Esophagus (tissue), 2 donors: ENCODE results near the gene VEPH1. TPM values are rescaled to one million over a fixed set of nuclear protein-coding genes. Genes with fewer than 3 reads are reported as not detected.

Source experiments
- H3K27ac ChIP-seq, 2 donors: one replicate each; pipeline ENCODE4 v1.5.1; 2013; ENCODE audit warnings: low read depth in 2 of 2, mild to moderate bottlenecking in 2 of 2, inconsistent platforms in 1 of 2, low read length in 1 of 2, moderate library complexity in 1 of 2
- H3K27me3 ChIP-seq, 2 donors: one replicate each; pipeline ENCODE4 v1.6.1; 2013; ENCODE audit warnings: low read length in 2 of 2, control low read depth in 1 of 2, mild to moderate bottlenecking in 1 of 2; ENCODE audit not compliant: insufficient read depth in 2 of 2, control insufficient read depth in 1 of 2
- H3K36me3 ChIP-seq, 2 donors: one replicate each; pipeline ENCODE4 v1.6.1; 2013; ENCODE audit warnings: low read length in 1 of 2; ENCODE audit not compliant: control insufficient read depth in 2 of 2, insufficient read depth in 2 of 2
- H3K4me1 ChIP-seq, 2 donors: one replicate each; pipeline ENCODE4 v1.6.1; 2013; ENCODE audit warnings: low read length in 1 of 2; ENCODE audit not compliant: control insufficient read depth in 2 of 2, insufficient read depth in 2 of 2
- H3K4me3 ChIP-seq, 2 donors: one replicate each; pipeline ENCODE4 v1.5.1; 2013; ENCODE audit warnings: low read length in 2 of 2, mild to moderate bottlenecking in 2 of 2, low read depth in 1 of 2, moderate library complexity in 1 of 2
- H3K9me3 ChIP-seq, 2 donors: one replicate each; pipeline ENCODE4 v1.6.1; 2013; ENCODE audit warnings: mild to moderate bottlenecking in 2 of 2, low read depth in 1 of 2, low read length in 1 of 2, moderate library complexity in 1 of 2; ENCODE audit not compliant: control insufficient read depth in 2 of 2, insufficient read depth in 1 of 2
- WGBS, 2 donors: extraction: QIAGEN DNeasy Blood & Tissue Kit; methylation state at CpG; one replicate each; pipeline ENCODE4 v1.1.7; 2013; 5-methylcytosine and 5-hydroxymethylcytosine counted together
- polyA plus RNA-seq, 2 donors: library from polyadenylated mRNA; stranded (reverse); fragments of 200-250 nt; gene quantifications; one replicate each; pipeline ENCODE4 v1.2.3, GENCODE V29; 2013
- donor health status: healthy with polysubstance abuse.
- donor health status: Bipolar disorder and iron deficiency.

The VEPH1 gene
- polyA plus RNA-seq, 2 donors: 0.07 to 0.08 TPM

DNA sequence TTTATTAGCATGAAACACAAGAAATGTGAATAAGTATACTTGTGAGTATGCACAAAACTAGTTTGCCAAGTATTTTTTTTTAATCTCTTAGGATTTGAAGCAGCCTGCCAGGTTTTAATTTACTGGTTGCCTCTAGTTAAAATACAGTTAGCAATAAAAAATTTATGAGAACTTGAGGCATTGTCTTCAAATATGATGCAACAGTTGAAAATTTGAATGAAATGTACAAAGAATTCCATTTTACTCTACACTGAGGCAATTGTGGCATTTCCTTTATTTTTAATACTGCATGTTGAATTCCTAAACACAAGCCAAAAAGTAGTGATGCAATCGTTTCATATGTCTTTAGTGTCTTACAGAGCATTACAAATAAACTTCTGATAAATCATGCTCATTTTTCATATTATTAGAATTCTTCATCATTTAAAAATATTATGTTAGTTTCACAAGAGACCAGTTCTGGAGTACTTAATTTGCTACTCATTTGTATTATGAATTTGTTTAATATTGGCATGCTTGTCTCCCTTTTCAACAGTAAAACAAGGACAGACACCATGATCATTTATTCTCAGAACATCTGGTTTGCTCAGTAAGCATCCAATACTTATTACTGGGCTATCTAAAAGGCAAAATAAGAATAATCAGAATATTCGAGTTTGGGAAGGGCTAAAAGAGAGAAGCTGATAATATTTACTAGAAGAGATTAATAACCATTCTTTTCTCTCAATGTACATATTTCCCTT, 191.4 kb downstream of the VEPH1 start:
- no peaks in the 10 kb centered on the region for H3K36me3 ChIP-seq
- no peak overlapping the region for H3K4me3 ChIP-seq
- 37 to 62% methylated on average over 2 of the region's 2 CpGs for WGBS, 2 donors
- H3K9me3 ChIP-seq: no peaks in the 10 kb centered on the region
- no peaks in the 10 kb centered on the region for H3K27me3 ChIP-seq
- H3K4me1 ChIP-seq: no peaks in the 10 kb centered on the region
- no peak overlapping the region for H3K27ac ChIP-seq

DNA sequence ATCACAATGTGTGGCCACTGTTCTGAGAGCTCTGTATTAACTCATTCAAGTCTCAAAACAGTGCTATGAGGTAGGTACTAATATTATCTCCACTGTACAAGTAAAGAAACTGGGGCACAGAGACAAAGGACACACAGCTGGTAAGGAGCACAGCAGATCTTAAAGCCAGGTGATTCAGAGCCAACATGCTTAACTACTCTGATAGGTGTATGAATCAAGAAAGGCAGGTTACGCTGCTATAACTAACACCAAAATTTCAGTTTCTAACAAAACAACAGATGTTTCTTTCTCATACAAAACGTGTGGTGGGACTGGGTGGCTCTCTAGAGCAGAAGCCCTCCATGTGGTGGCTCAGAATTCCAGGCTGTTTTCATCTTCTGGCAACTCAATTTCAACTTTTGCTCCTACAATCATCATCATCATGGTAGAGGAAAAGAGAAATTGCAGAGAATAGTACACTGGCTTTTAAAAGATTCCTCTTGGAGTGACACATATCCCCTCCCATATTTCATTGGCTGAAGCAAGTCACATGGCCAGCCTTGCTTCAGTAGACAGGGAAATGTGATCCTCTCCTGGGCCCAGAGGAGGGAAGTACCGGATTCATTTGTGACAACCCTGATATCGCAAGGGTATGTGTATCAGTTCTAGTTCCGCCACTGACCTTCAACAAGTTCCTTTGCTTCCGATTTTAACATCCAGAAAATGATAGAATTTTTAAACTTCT, 192.7 kb downstream of the VEPH1 start:
- 86 to 87% methylated on average over 6 of the region's 6 CpGs for WGBS, 2 donors
- Histone ChIP-seq H3K36me3 (no peaks in the 10 kb centered on the region), H3K27me3 (no peaks in the 10 kb centered on the region), H3K27ac (no peak overlapping the region), H3K9me3 (no peaks in the 10 kb centered on the region), H3K4me3 (no peak overlapping the region), H3K4me1 (no peaks in the 10 kb centered on the region)

DNA sequence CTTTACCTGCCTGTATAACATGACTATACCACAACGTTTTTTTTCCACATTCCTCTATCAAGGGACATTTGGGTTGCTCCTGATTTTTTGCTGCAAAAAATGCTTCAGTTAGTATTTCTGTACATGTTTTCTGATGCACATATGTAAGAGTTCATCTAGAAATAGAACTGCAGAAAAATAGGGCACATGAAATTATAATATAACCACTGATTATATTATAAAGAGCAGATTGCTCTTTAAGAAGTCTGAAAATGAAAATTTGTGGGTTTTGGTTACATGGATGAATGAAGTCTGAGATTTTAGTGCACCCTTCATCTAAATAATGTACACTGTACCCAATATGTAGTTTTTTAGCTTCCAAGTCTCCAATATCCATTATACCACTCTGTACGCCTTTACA, 196.7 kb downstream of the VEPH1 start:
- H3K9me3 ChIP-seq: no peaks in the 10 kb centered on the region
- H3K4me1 ChIP-seq: no peaks in the 10 kb centered on the region
- H3K4me3 ChIP-seq: no peak overlapping the region
- H3K27me3 ChIP-seq: no peaks in the 10 kb centered on the region
- 64 to 72% methylated on average over 2 of the region's 2 CpGs for WGBS, 2 donors
- H3K36me3 ChIP-seq: no peaks in the 10 kb centered on the region
- H3K27ac ChIP-seq: no peak overlapping the region

DNA sequence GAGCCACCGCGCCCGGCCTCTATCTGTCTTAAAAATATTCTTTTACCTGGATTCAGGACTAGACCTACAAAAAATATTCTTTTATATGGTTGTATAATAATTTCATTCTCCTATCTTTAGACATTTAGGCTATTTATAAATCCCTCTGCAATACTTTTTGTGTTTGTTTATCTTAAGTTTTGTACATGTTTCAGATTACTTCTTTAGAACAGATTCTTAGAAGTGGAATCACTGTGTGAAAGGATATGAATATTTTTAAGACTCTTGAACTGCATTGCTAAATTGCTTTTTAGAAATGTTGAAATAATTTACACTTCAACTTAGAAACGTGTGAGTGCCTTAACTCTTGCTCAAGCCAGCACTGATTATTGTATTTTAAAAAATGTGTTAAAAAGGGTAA, 197.8 kb downstream of the VEPH1 start:
- Histone ChIP-seq H3K4me1 (no peaks in the 10 kb centered on the region), H3K27ac (no peak overlapping the region), H3K27me3 (no peaks in the 10 kb centered on the region), H3K36me3 (no peaks in the 10 kb centered on the region), H3K9me3 (no peaks in the 10 kb centered on the region), H3K4me3 (no peak overlapping the region)
- WGBS, 2 donors: 91 to 93% methylated on average over 4 of the region's 4 CpGs

DNA sequence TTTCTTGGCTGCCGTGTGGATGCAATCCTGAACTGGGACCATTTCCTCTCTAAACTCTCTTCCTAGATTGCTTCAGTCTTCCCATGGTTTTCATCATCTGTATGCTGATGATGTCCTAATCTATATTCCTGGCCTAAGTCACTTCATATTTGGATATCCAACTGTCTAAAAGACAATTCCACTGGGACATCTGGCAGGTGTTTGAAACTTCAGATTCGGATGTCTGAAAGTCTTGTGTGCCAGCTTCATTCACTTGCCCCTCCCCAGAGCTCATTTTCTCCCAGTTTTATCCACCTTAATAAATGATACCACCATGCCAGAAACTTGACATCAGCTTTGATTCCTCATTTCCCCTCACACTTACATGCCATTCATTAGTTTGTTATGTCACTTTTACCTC, 201.5 kb downstream of the VEPH1 start:
- 82 to 86% methylated on average over 2 of the region's 2 CpGs for WGBS, 2 donors
- Histone ChIP-seq H3K4me1 (no peaks in the 10 kb centered on the region), H3K27ac (no peak overlapping the region), H3K27me3 (no peaks in the 10 kb centered on the region), H3K36me3 (no peaks in the 10 kb centered on the region), H3K4me3 (no peak overlapping the region), H3K9me3 (no peaks in the 10 kb centered on the region)

DNA sequence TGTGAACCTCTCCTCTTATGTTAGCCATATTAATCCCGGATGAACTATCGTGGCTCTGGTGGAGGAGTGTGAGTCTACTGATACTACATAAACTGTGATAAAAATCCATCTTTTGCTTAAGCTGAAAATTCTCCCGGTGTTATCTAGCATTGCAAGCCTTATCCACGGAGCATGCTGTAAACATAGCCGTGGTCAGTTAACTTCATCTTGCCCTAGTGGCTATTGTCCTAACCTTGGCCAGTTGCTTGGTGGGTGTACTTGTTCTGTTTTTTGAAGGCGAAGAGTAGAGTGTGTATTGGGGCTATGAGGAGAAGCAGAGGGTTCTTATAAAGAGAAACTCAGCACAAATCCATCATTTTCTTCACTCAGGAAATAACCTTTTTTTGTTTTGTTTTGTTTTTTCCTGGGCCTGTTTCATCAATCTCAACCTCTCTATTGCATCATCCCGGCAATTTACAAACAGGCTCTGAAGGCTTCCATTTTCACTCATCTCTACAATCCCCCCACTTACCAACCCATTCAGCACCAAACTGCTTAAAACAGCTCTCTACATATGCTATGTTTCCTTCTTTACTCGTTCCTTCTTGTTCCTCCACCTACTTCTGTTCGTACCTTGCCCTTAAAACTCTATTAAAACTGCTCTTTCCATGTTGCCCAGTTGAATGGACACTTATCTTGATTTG, 202.1 kb downstream of the VEPH1 start:
- Histone ChIP-seq H3K36me3 (no peaks in the 10 kb centered on the region), H3K4me3 (no peak overlapping the region), H3K9me3 (no peaks in the 10 kb centered on the region), H3K27me3 (no peaks in the 10 kb centered on the region), H3K27ac (no peak overlapping the region), H3K4me1 (no peaks in the 10 kb centered on the region)
- WGBS, 2 donors: 83 to 87% methylated on average over 9 of the region's 9 CpGs

DNA sequence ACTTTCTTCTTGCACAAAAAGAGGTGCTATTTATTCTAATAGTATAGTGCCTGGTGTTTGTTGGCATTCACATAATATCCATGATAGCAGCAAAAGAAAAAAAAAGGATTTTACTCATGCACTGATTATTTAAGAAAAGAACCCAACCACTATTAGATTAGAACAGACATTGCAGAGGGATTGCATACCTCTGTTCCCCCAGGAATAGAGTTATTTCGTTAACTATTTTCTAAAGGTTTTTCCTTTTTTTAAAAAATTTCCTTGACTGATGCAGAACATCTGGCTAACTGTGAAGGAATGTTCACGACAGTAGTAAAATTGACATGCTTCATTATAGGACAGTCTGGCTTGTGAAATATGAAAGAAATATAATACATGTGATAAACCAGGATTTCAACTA, 203.1 kb downstream of the VEPH1 start:
- Histone ChIP-seq H3K27me3 (no peaks in the 10 kb centered on the region), H3K36me3 (no peaks in the 10 kb centered on the region), H3K4me1 (no peaks in the 10 kb centered on the region), H3K4me3 (no peak overlapping the region), H3K27ac (no peak overlapping the region), H3K9me3 (no peaks in the 10 kb centered on the region)
- WGBS, 2 donors: 70 to 74% methylated on average over 2 of the region's 2 CpGs

DNA sequence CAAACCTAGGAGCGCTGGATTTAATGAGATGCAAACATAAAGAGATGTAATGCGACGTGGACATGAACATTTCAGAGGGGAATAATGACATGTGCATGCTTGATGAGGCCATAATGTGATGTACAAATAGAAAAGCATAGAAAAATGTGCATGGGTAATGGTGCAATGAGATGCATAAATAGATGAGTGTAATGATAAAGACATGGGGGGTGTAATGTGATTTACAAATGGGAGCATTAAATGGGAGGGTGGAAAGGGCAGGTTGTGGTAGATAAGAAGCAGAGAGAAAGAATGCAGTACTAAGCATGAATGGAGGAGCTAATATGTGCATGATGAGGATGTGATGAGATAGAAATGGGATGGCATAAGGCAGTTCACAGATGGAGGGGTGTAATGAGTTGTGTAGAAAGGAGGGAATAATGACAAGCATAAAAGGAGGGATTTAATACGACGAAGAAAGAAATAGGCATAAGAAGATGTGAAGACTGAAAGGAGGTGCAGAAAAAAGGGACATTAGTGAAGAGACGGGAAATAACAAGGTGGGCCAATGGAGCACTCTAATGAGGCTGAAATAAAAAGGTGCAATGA, 205.8 kb downstream of the VEPH1 start:
- WGBS, 2 donors: 85 to 93% methylated on average over 6 of the region's 6 CpGs
- Histone ChIP-seq H3K9me3 (no peaks in the 10 kb centered on the region), H3K4me3 (no peak overlapping the region), H3K4me1 (no peaks in the 10 kb centered on the region), H3K36me3 (no peaks in the 10 kb centered on the region), H3K27ac (no peak overlapping the region), H3K27me3 (no peaks in the 10 kb centered on the region)

DNA sequence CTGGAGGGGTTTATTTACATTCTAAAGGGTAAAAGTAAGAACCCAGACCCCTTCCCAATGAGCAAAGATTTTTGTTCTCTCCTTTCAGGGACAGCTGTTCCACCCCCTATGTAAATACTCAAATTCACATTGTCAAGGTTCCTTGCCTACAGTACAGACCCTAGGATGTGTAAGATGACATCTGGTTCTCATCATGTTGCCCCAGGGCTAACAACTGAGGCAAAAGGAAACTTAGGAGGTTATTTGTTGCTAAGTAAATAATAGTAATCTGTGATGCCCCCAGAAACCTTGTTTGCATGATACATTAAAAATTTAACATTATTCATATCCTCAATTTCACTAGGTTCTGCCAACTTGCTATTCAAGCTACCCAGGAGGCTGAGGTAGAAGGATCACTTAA, 208.3 kb downstream of the VEPH1 start:
- no peak overlapping the region for H3K27ac ChIP-seq
- no peaks in the 10 kb centered on the region for H3K36me3 ChIP-seq
- no peak overlapping the region for H3K4me3 ChIP-seq
- H3K9me3 ChIP-seq: no peaks in the 10 kb centered on the region
- no peaks in the 10 kb centered on the region for H3K27me3 ChIP-seq
- no peaks in the 10 kb centered on the region for H3K4me1 ChIP-seq
